Fibroblast of the aortic adventitia (primary cell): Measurements from ENCODE around the gene SLC1A2. TPM values are rescaled to one million over a fixed set of nuclear protein-coding genes. Genes with fewer than 3 reads are reported as not detected.
A peak's percentile ranks its signal among the peaks of the same experiment; 100 is the strongest.

Experiments
- DNase-seq: peaks from one replicate; pipeline ENCODE4 v3.0.0-alpha.2; 2010; ENCODE audit warnings: low read depth
- H3K4me3 ChIP-seq: 2 replicates; pipeline ENCODE4 v1.5.1; 2011; ENCODE audit warnings: low read depth, mild to moderate bottlenecking, control low read depth, low read length, moderate library complexity
- CTCF ChIP-seq: IDR thresholded peaks from 2 replicates; pipeline ENCODE4 v1.5.1; 2011; ENCODE audit warnings: mild to moderate bottlenecking, low read length, control low read depth, inconsistent platforms; ENCODE audit not compliant: insufficient read depth
- total RNA-seq: library from RNA; depleted of rRNA; stranded (reverse); fragments of >200 nt; gene quantifications from 2 replicates; pipeline ENCODE4 v1.2.3, GENCODE V29; 2012; ENCODE audit warnings: low replicate concordance

The SLC1A2 gene
- total RNA-seq, 1 donor, result 23.6 TPM

- no peak for TF ChIP-seq CTCF
- H3K4me3 ChIP-seq, result no peak overlapping the region
- no peak for DNase-seq
Observed at GRCh38 chr11:35355102-35355749, 64.1 kb downstream of the SLC1A2 start.

- H3K4me3 ChIP-seq, result no peak overlapping the region
- TF ChIP-seq CTCF, result no peak
- no peak for DNase-seq
Observed at GRCh38 chr11:35354644-35355043, 64.7 kb downstream of the SLC1A2 start.

DNA sequence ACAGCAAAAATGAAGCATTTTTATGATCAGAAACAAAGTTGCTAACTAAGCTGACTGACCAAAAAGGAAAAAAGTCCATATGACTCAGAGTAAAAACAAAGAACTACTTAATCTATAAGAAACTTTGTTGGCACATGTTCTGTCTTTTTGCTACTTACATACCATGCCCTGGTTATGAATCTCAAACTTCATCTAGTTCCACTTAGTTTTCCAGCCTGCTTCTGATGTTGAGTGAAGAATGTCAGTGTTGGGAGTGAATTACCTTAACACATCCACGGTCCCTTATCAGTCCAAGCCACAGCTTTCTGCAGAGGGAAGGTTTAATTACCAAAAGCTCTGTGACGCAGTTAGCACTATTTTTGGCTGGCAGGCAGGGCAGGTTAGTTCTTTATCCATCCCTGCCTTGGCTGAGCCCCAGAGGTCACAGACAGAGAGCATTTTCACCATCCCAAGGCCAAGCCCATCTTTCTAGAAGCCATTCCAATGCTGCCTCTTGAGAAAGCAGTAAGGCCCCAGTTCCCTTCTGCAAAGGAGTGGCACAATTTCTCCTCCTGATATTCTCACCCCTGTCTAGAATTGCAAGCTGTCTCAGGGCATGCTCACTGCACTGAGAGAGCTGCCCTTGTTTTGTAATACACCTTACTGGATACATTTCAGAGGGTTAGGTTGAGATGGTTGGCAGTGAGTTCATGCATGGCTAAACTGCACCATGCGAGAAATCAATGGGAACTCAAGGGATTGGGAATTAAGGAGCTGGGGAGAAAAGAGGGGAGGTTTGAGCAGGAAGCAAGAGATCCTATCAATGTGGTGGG lies 67.1 kb downstream of the SLC1A2 start:
- no peak overlapping the region for H3K4me3 ChIP-seq
- peak; percentile 89 for DNase-seq
- no peak for TF ChIP-seq CTCF

- H3K4me3 ChIP-seq, result no peak overlapping the region
- no peak for TF ChIP-seq CTCF
- no peak for DNase-seq
Observed at GRCh38 chr11:35349897-35350296, 69.5 kb downstream of the SLC1A2 start.

DNA sequence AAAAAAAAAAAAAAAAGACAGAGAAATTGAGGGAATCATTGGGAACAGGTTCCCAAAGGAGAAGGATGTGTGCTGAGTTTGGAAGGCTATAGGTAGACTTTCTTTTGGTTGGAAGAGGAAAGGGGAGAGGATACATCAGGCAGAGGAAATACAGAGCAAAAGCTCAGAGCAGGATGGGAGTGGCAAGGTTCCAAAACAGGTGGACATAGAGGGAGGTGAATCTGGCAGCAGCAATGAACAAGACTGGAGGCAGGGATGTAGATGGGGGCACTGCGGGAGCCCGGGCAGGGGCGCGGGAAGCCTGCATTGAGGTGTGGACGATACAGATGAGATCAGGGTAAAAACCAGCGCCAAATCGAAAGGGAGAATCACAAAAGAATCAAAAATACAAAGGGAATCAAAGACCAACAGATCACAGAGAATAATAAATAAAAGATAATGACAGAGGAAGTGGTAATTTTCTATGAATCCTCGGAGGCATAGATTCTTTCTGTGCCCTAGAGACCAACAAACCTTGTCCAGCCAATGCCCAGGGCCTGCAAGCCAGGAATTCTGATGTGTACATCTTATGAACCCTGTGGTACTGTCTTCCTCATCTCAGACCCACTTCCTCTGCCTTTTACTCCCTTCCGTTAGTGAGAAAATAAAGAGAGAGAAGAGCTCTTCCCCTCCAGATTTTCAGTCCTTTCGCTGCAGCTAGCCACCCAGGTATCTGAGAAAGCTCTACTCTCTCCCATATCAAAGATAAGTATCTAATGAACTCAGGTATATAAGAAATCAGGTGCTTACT lies 70.3 kb downstream of the SLC1A2 start:
- H3K4me3 ChIP-seq, result no peak overlapping the region
- no peak for DNase-seq
- TF ChIP-seq CTCF, result no peak

GRCh38 chr11:35347921-35348331 lies 71.4 kb downstream of the SLC1A2 start:
- no peak for TF ChIP-seq CTCF
- no peak overlapping the region for H3K4me3 ChIP-seq
- peak; percentile 84 for DNase-seq
